Endothelial cell (in vitro differentiated cells): ENCODE measurements around the gene IGIP. TPM values are rescaled to one million over a fixed set of nuclear protein-coding genes. Genes with fewer than 3 reads are reported as not detected.

Experiments used
- DNase-seq: peaks from one replicate; pipeline ENCODE4 v3.0.0; 2021; ENCODE audit warnings: low spot score
- H3K27ac Mint-ChIP-seq: one replicate; pipeline ENCODE4 v1.8.0; 2021; ENCODE audit warnings: mixed read lengths, inconsistent platforms; ENCODE audit not compliant: unreplicated experiment
- H3K27me3 Mint-ChIP-seq: one replicate; pipeline ENCODE4 v1.8.0; 2021; ENCODE audit warnings: mild to moderate bottlenecking, moderate library complexity, mixed read lengths, inconsistent platforms; ENCODE audit not compliant: unreplicated experiment
- H3K36me3 Mint-ChIP-seq: one replicate; pipeline ENCODE4 v1.8.0; 2021; ENCODE audit warnings: mild to moderate bottlenecking, low read depth, mixed read lengths, inconsistent platforms; ENCODE audit not compliant: unreplicated experiment
- H3K4me1 Mint-ChIP-seq: one replicate; pipeline ENCODE4 v1.8.0; 2021; ENCODE audit warnings: mild to moderate bottlenecking, mixed read lengths, inconsistent platforms; ENCODE audit not compliant: unreplicated experiment
- H3K4me3 Mint-ChIP-seq: one replicate; pipeline ENCODE4 v1.8.0; 2021; ENCODE audit warnings: mild to moderate bottlenecking, mixed read lengths, inconsistent platforms; ENCODE audit not compliant: unreplicated experiment
- H3K9me3 Mint-ChIP-seq: one replicate; pipeline ENCODE4 v1.8.0; 2021; ENCODE audit warnings: mixed read lengths, inconsistent platforms; ENCODE audit not compliant: unreplicated experiment
- CTCF ChIP-seq: fragments of 200-600 bp; sonication (generic); IDR thresholded peaks from one replicate; pipeline ENCODE4 v1.5.0; 2021; ENCODE audit warnings: antibody characterized with exemption; ENCODE audit not compliant: unreplicated experiment
- total RNA-seq: library from RNA; stranded (reverse); fragmentation: NEBNext Ultra II Directional; extraction: Animal tissue kit (Norgen Biotek cat#: 25700); gene quantifications from one replicate; pipeline ENCODE4 v1.2.1, GENCODE V29; 2021; ENCODE audit not compliant: unreplicated experiment

The IGIP gene
- total RNA-seq, 1 donor from 2014 or later = 1.3 TPM

- Mint-ChIP-seq H3K36me3 (peaks cover 4% of the 10 kb centered on the region), H3K9me3 (no peaks in the 10 kb centered on the region), H3K27ac (no peak overlapping the region), H3K27me3 (peaks cover 14% of the 10 kb centered on the region), H3K4me1 (peaks cover 40% of the 10 kb centered on the region), H3K4me3 (no peak overlapping the region)
- TF ChIP-seq CTCF = no peak
- DNase-seq = no peak
Observed at GRCh38 chr5:140110646-140110957, 15.1 kb upstream of the IGIP start.

GRCh38 chr5:140111011-140111858 lies 14.5 kb upstream of the IGIP start:
- peaks cover 38% of the 10 kb centered on the region for H3K4me1 Mint-ChIP-seq

GRCh38 chr5:140111859-140112551 lies 13.7 kb upstream of the IGIP start:
- H3K36me3 Mint-ChIP-seq = peaks cover 4% of the 10 kb centered on the region
- H3K4me1 Mint-ChIP-seq = peaks cover 32% of the 10 kb centered on the region
- peak overlapping the region; percentile 73 for H3K4me3 Mint-ChIP-seq

More at GRCh38 chr5:140111011-140111858, 14.5 kb upstream of the IGIP start:
- peaks cover 14% of the 10 kb centered on the region for H3K27me3 Mint-ChIP-seq
- no peaks in the 10 kb centered on the region for H3K9me3 Mint-ChIP-seq
- peak overlapping the region; percentile 19 for H3K27ac Mint-ChIP-seq
- peaks cover 4% of the 10 kb centered on the region for H3K36me3 Mint-ChIP-seq
- DNase-seq = peak; percentile 6
- TF ChIP-seq CTCF = no peak
- no peak overlapping the region for H3K4me3 Mint-ChIP-seq

GRCh38 chr5:140112685-140113179 lies 13.0 kb upstream of the IGIP start:
- TF ChIP-seq CTCF = no peak
- Mint-ChIP-seq H3K36me3 (peaks cover 4% of the 10 kb centered on the region), H3K9me3 (no peaks in the 10 kb centered on the region), H3K4me3 (peak overlapping the region; percentile 74), H3K27me3 (peaks cover 14% of the 10 kb centered on the region), H3K27ac (no peak overlapping the region), H3K4me1 (peaks cover 30% of the 10 kb centered on the region)
- peak; percentile 7 for DNase-seq

More at GRCh38 chr5:140111859-140112551, 13.7 kb upstream of the IGIP start:
- DNase-seq = no peak
- H3K9me3 Mint-ChIP-seq = no peaks in the 10 kb centered on the region
- peaks cover 14% of the 10 kb centered on the region for H3K27me3 Mint-ChIP-seq
- H3K27ac Mint-ChIP-seq = no peak overlapping the region
- no peak for TF ChIP-seq CTCF
